ENCODE data around the gene CDCA4. TPM values are rescaled to one million over a fixed set of nuclear protein-coding genes. Genes with fewer than 3 reads are reported as not detected.

Gene CDCA4
- total and polyA plus RNA-seq, 2 donors from 2014 or later = 4.1 to 6.3 TPM

GRCh38 chr14:104984056-104984894, 36.6 kb downstream of the CDCA4 start:
- no peak overlapping the region for H3K9ac ChIP-seq (ENCODE audit: low read length in 3 of 3)
- no peaks in the 10 kb centered on the region for H3K36me3 ChIP-seq (ENCODE audit: control insufficient read depth in 2 of 3, insufficient read depth in 3 of 3, low read length in 3 of 3)
- intact Hi-C loops (cut with DNase I) = no loop called here
- no peak for TF ChIP-seq CTCF (IDR thresholded peaks at IDR 0.05; ENCODE audit: borderline replicate concordance, extremely low read depth, insufficient read depth)
- H3K27ac ChIP-seq (ENCODE audit: low read depth in 2 of 2, low read length in 2 of 2) = no peak overlapping the region
- no peaks in the 10 kb centered on the region for H3K9me3 ChIP-seq (ENCODE audit: control insufficient read depth in 2 of 3, insufficient read depth in 1 of 3, low read length in 3 of 3)
- peaks cover 0 to 11% (median 0%) of the 10 kb centered on the region in 3 donors for H3K4me1 ChIP-seq (ENCODE audit: control insufficient read depth in 2 of 3, insufficient read depth in 2 of 3, low read depth in 1 of 3, low read length in 3 of 3)
- DNase-seq = peak in 3 of 5 donors; percentile 6 to 70 (median 52)
- no peak for FAIRE-seq
- H3K27me3 ChIP-seq (ENCODE audit: control insufficient read depth, insufficient read depth, low read length) = peaks cover 2% of the 10 kb centered on the region
- no peak overlapping the region for H3K4me3 ChIP-seq (ENCODE audit: low read length in 3 of 3)

DNA sequence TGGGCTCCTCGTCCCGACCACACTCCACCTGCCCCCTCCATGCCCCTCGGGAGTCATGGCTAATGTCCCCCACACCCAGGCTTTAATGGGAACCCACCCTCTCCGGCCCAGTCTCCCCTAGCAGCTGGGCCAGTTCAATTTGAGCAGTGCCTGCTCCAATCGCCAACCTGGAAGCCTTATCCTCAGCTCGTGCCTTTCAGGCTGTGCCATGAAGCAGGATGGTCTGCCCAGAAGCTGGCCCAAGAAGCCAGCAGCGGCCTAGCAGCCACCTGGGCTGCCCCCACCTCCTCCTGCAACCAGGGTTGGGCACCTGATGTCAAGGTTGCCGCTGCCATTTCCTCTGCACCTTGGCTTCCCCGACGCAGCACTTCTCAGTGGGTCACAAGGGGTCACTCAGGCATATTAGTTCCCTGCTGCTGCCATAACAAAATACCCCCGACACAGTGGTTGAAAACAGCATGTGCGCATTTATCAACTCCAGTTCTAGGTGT, 37.6 kb downstream of the CDCA4 start:
- Histone ChIP-seq H3K27ac (ENCODE audit: low read depth in 2 of 2, low read length in 2 of 2) (no peak overlapping the region), H3K4me3 (ENCODE audit: low read length in 3 of 3) (no peak overlapping the region), H3K4me1 (ENCODE audit: control insufficient read depth in 2 of 3, insufficient read depth in 2 of 3, low read depth in 1 of 3, low read length in 3 of 3) (peaks cover 0 to 11% (median 0%) of the 10 kb centered on the region in 3 donors), H3K27me3 (ENCODE audit: control insufficient read depth, insufficient read depth, low read length) (peaks cover 2% of the 10 kb centered on the region), H3K9ac (ENCODE audit: low read length in 3 of 3) (no peak overlapping the region), H3K36me3 (ENCODE audit: control insufficient read depth in 2 of 3, insufficient read depth in 3 of 3, low read length in 3 of 3) (no peaks in the 10 kb centered on the region), H3K9me3 (ENCODE audit: control insufficient read depth in 2 of 3, insufficient read depth in 1 of 3, low read length in 3 of 3) (no peaks in the 10 kb centered on the region)
- DNase-seq (peak in 2 of 5 donors; percentile 42 to 59), FAIRE-seq (no peak)
- intact Hi-C loops (cut with DNase I) = no loop called here
- TF ChIP-seq CTCF (IDR thresholded peaks at IDR 0.05; ENCODE audit: borderline replicate concordance, extremely low read depth, insufficient read depth) = no peak

DNA sequence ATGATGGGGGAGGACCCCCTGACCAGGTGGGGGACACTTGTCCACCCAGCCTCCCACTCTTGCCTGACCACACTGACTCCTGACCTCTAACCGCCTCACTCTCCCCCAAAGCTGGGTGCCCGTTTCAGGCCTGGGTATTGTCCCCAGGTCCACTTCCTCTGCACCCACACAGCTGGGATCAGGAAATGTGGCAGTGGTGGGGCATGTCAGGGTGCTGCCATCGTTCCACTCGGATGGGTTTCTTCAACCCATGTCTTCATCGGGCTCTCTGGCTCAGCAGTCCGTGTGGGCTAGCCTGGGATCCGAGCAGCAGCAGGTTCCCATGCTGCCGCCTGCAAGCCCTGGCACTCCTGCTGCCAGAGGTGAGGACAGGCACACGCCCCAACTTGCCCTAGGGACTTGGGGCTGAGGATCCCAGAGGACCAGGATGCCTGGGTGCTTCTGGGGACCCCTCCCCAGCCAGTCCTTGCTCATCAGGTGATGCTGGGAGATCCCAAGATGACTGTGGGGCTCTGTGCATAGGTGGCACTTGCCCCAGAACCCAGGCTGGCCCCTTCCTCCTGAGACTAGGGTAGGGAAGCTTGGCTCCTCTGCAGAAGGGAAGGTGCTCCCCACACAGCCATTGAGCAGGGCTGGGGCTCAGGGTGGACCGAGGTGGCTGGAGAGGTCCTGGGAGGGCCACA, 38.2 kb downstream of the CDCA4 start:
- no peak overlapping the region for H3K27ac ChIP-seq (ENCODE audit: low read depth in 2 of 2, low read length in 2 of 2)
- H3K9ac ChIP-seq (ENCODE audit: low read length in 3 of 3) = no peak overlapping the region
- no peak overlapping the region for H3K4me3 ChIP-seq (ENCODE audit: low read length in 3 of 3)
- DNase-seq (no peak), FAIRE-seq (no peak)
- peaks cover 0 to 13% (median 0%) of the 10 kb centered on the region in 3 donors for H3K4me1 ChIP-seq (ENCODE audit: control insufficient read depth in 2 of 3, insufficient read depth in 2 of 3, low read depth in 1 of 3, low read length in 3 of 3)
- no peaks in the 10 kb centered on the region for H3K36me3 ChIP-seq (ENCODE audit: control insufficient read depth in 2 of 3, insufficient read depth in 3 of 3, low read length in 3 of 3)
- intact Hi-C loops (cut with DNase I) = no loop called here
- peaks cover 2% of the 10 kb centered on the region for H3K27me3 ChIP-seq (ENCODE audit: control insufficient read depth, insufficient read depth, low read length)
- H3K9me3 ChIP-seq (ENCODE audit: control insufficient read depth in 2 of 3, insufficient read depth in 1 of 3, low read length in 3 of 3) = no peaks in the 10 kb centered on the region
- no peak for TF ChIP-seq CTCF (IDR thresholded peaks at IDR 0.05; ENCODE audit: borderline replicate concordance, extremely low read depth, insufficient read depth)

Measured in kidney (tissue), 14 donors.